Duodenal mucosa (tissue), 2 donors: Measurements from ENCODE around the gene ZCCHC24.
"Not testable (repeated sequence)": the region's sequence is repeated elsewhere in the genome, so short reads cannot be mapped to it uniquely, and the experiment has no call there.

ENCODE experiments used
- H3K27ac ChIP-seq: one replicate; pipeline ENCODE4 v1.7.0; 2013; ENCODE audit warnings: low read depth, low read length
- H3K27me3 ChIP-seq, 2 donors: one replicate each; pipeline ENCODE4 v1.7.0; 2013; ENCODE audit warnings: low read length in 2 of 2, control low read depth in 1 of 2; ENCODE audit not compliant: insufficient read depth in 2 of 2, control insufficient read depth in 1 of 2
- H3K36me3 ChIP-seq, 2 donors: one replicate each; pipeline ENCODE4 v1.7.0; 2013; ENCODE audit warnings: low read length in 2 of 2, control low read depth in 1 of 2; ENCODE audit not compliant: insufficient read depth in 2 of 2, control insufficient read depth in 1 of 2
- H3K4me1 ChIP-seq, 2 donors: one replicate each; pipeline ENCODE4 v1.7.0; 2013; ENCODE audit warnings: low read length in 2 of 2, control low read depth in 1 of 2; ENCODE audit not compliant: insufficient read depth in 2 of 2, control insufficient read depth in 1 of 2
- H3K4me3 ChIP-seq, 2 donors: one replicate each; pipeline ENCODE4 v1.7.0; 2013; ENCODE audit warnings: low read length in 2 of 2, low read depth in 1 of 2
- H3K9ac ChIP-seq, 2 donors: one replicate each; pipeline ENCODE4 v1.7.0; 2013; ENCODE audit warnings: low read length in 2 of 2, low read depth in 1 of 2
- H3K9me3 ChIP-seq, 2 donors: one replicate each; pipeline ENCODE4 v1.7.0; 2013; ENCODE audit warnings: low read length in 2 of 2, control low read depth in 1 of 2; ENCODE audit not compliant: control insufficient read depth in 1 of 2

Gene ZCCHC24

DNA sequence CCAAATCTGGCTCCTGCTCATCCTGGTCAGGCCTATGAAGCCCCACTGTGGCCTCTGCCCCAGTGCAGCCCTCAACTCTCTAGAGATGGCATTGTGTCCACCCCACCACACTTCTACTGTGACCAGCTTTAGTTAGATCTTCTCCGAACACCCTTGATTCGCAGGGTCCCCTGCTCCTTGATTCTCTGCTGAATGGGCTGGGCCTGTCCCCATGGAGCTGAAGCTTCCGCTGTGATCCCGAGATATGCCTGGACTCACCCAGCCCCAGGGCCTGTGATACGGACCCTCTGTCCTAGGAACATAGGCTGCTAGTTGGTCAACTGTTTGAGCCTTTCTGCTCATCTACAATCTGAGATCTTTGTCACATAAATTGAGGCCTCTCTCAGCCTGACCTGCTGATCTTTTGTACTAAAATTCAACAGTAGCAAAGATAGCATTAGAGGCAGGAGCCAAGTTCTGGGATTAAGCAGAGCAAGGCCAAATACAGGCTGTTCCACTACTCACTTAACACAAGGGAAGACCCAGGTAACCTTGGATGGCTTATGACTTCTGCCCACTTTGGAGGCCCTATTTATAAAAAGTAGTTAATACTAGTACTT is 104.7 kb downstream of the ZCCHC24 start:
- Histone ChIP-seq H3K4me1 (peaks cover 5 to 11% of the 10 kb centered on the region in 2 donors), H3K36me3 (no peaks in the 10 kb centered on the region), H3K9me3 (no peaks in the 10 kb centered on the region), H3K27me3 (no peaks in the 10 kb centered on the region), H3K4me3 (no peak overlapping the region), H3K27ac (no peak overlapping the region), H3K9ac (no peak overlapping the region)

DNA sequence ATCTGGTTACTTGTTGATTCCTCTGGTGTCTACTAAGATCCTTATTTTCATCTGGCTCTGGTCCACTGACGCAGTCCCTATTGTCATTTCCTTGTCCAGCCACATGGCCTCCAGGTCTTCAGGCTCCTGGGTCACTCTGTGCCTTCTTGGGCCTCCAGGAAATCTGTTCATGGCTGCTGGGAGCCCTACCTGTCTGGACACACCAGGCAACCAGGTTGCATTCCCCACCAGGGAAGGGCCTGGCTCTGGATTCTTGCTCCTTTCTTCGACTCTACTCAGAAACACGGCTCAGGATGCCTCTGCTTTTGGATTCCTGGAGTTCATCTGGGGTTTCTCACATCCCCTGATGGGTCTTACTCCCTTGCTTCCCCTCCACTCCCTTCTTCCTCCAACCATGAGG is 106.2 kb downstream of the ZCCHC24 start:
- Histone ChIP-seq H3K4me1 (peaks cover 5 to 6% of the 10 kb centered on the region in 2 donors), H3K27ac (no peak overlapping the region), H3K9ac (no peak overlapping the region), H3K36me3 (no peaks in the 10 kb centered on the region), H3K4me3 (no peak overlapping the region), H3K27me3 (no peaks in the 10 kb centered on the region), H3K9me3 (no peaks in the 10 kb centered on the region)

DNA sequence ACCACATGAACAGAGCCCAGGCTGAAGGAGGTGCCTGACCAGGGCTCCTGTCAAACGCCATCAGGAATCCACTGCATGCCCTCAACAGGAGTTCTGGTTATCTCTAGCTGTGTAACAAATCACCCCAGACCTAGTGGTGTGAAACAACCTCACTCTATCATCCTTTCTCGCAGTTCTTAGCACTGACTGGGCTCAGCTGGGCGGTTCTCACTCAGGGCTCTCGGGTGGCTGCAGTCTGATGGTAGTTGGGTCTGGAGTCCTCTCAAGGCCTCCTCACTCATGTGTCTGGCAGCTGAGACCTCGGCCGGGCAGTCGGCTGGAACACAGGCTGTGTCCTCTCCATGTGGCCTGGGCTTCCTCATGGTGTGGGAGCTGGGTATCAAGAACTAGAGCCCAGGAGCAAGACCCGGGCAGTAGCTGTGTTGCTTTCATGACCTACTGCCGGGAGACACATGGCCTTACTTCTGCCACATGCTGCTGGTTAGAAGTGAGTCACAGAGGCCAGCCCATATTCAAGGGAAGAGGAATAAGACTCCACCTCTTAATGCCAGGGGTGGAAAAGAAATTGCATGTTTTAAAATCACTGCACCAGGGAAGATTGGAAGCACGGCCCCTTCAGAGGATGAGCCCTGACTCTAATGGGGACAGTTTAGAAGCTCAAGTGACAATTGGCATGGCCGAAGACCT is 107.5 kb downstream of the ZCCHC24 start:
- H3K9me3 ChIP-seq, H3K36me3 ChIP-seq, H3K9ac ChIP-seq, H3K27ac ChIP-seq, H3K27me3 ChIP-seq, H3K4me1 ChIP-seq, H3K4me3 ChIP-seq: not testable (repeated sequence)

DNA sequence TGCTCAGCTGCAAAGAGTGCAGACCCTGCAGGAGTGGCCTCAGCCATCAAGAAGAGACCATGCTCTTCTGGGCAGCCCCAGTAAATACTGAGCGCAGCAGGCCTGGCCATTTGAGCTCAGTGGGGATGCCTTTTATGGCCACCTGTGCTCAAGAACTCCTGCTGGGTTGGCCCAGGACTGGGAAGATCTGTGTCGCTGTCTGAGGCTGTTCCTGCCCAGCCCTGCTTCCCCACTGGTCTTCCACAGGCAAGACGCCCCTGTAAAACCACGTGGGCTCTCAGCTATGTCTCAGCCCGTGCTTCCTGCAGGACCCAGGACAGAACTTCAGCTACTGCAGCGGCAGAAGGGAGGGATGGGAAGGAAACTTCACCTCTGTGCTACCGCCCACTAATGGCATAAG is 108.7 kb downstream of the ZCCHC24 start:
- no peak overlapping the region for H3K4me3 ChIP-seq
- no peaks in the 10 kb centered on the region for H3K27me3 ChIP-seq
- H3K36me3 ChIP-seq, result no peaks in the 10 kb centered on the region
- H3K4me1 ChIP-seq, result no peaks in the 10 kb centered on the region
- H3K27ac ChIP-seq, result no peak overlapping the region
- H3K9me3 ChIP-seq, result no peaks in the 10 kb centered on the region
- no peak overlapping the region for H3K9ac ChIP-seq

DNA sequence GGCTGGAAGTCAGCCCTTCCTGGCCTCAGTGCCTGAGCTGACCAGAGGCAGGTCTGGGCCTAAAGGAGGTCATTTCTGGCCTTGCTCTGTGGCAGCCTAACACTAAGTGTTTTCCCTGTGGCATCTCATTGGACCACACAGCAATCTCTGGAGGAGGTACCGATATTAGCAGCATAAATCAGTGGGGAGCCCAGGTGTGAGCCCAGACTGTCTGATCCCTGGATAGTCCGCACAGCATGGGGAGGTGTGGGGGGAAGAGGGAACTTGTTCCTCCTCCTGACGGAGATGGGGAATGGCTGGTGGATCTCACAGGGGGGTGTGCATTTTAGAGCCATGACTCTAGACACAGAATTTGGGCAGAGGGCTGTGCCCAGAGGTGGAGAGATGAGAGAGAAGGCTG is 109.1 kb downstream of the ZCCHC24 start:
- no peaks in the 10 kb centered on the region for H3K36me3 ChIP-seq
- H3K4me1 ChIP-seq, result peaks cover 0 to 2% of the 10 kb centered on the region in 2 donors
- no peaks in the 10 kb centered on the region for H3K9me3 ChIP-seq
- no peak overlapping the region for H3K4me3 ChIP-seq
- H3K9ac ChIP-seq, result no peak overlapping the region
- no peaks in the 10 kb centered on the region for H3K27me3 ChIP-seq
- H3K27ac ChIP-seq, result no peak overlapping the region

DNA sequence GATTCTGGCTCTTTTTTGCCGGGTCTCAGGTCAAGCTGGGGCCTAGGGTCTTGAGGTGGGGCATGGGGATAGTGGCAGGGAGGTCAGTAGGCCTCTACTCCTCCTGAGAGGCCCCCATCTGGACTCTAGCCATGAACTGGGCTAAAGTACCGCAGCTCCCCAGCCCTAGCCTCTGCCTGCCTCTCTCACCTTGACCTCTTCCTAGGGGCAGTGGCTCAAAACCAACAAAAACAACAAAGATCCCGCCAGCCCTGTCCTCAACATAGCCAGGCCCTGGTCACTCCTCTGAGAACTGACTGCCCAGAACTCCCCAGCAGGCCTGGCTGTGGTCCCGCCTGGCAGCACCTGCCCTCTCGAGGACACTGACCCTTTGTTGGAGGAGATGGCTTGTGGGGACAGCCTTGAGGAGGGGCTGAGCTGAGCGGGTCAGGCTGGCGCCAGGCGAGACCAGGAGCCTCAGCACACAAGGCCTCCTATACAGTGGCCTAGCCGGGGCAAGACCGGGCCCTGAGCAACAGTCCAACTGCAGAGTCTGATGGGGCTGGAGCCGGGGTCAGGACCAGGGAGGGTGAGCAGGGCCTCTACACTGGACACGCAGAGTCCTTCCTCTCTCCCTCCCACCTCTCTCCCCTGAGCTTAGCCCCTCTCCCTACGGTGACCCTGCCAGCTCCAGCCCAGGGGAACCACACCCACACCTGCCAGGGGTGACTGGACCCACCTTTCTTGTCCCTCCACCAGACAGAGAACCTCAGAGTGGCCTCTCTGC is 109.8 kb downstream of the ZCCHC24 start:
- Histone ChIP-seq H3K4me3 (no peak overlapping the region), H3K4me1 (peaks cover 0 to 5% of the 10 kb centered on the region in 2 donors), H3K36me3 (no peaks in the 10 kb centered on the region), H3K27ac (no peak overlapping the region), H3K9ac (no peak overlapping the region), H3K27me3 (no peaks in the 10 kb centered on the region), H3K9me3 (no peaks in the 10 kb centered on the region)

DNA sequence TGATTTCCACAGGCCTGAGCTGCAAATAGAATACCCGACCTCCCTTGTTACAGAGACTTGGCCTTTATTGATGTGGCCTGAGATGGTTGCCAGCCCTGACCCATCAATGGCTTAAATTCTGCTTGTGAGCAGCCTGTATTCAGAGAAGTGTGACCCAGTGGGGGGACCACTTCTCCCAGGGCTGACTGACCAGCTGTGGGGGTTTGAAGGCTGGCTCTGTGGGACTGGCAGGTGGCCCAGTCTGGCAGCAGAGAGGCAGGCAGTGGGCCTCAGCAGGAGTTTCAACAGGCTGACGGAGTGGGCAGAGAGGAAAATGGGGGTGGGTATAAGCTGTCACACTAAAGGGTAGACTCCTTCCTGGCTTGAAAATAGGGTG is 110.3 kb downstream of the ZCCHC24 start:
- Histone ChIP-seq H3K4me3 (no peak overlapping the region), H3K4me1 (peaks cover 0 to 5% of the 10 kb centered on the region in 2 donors), H3K36me3 (no peaks in the 10 kb centered on the region), H3K9ac (no peak overlapping the region), H3K27ac (no peak overlapping the region), H3K27me3 (no peaks in the 10 kb centered on the region), H3K9me3 (no peaks in the 10 kb centered on the region)

DNA sequence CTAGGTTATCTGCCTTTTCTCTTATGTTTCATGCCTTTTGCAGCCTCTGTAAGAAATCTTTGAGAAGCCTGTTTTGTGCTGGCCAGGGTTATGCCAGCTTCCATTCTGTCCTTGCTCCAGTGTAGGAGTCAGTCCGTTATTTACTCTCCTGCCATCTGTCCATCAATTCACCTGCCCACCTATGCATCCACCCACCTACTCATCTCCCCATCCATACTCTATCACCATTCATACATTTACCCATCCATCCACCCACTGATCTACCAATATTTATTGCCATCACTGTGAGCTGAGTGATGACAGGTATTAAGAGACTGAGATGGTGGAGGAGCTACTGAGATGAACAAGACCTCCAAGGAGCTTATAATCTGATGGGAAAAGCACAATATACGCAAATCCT is 110.9 kb downstream of the ZCCHC24 start:
- Histone ChIP-seq H3K9me3 (no peaks in the 10 kb centered on the region), H3K9ac (no peak overlapping the region), H3K27ac (no peak overlapping the region), H3K4me1 (peaks cover 0 to 5% of the 10 kb centered on the region in 2 donors), H3K36me3 (no peaks in the 10 kb centered on the region), H3K4me3 (no peak overlapping the region), H3K27me3 (no peaks in the 10 kb centered on the region)

DNA sequence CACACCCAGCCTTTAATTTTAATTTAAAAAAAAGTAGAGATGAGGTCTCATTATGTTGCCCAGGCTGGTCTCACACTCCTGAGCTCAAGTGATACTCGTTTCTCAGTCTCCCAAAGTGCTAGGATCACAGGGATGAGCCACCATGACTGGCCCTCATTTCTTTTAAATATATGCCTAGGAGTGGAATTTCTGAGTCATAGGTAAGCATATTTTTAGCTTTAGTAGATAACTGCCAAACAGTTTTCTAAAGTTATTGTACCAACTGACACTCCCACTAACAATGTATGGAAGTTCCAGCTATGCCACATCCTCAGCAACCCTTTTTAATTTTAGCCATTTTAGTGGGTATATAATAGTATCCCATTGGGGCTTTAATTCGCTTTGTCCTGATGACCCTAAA is 111.9 kb downstream of the ZCCHC24 start:
- Histone ChIP-seq H3K27me3 (no peaks in the 10 kb centered on the region), H3K9me3 (no peaks in the 10 kb centered on the region), H3K36me3 (no peaks in the 10 kb centered on the region), H3K27ac (no peak overlapping the region), H3K9ac (no peak overlapping the region), H3K4me3 (no peak overlapping the region), H3K4me1 (peaks cover 0 to 5% of the 10 kb centered on the region in 2 donors)

DNA sequence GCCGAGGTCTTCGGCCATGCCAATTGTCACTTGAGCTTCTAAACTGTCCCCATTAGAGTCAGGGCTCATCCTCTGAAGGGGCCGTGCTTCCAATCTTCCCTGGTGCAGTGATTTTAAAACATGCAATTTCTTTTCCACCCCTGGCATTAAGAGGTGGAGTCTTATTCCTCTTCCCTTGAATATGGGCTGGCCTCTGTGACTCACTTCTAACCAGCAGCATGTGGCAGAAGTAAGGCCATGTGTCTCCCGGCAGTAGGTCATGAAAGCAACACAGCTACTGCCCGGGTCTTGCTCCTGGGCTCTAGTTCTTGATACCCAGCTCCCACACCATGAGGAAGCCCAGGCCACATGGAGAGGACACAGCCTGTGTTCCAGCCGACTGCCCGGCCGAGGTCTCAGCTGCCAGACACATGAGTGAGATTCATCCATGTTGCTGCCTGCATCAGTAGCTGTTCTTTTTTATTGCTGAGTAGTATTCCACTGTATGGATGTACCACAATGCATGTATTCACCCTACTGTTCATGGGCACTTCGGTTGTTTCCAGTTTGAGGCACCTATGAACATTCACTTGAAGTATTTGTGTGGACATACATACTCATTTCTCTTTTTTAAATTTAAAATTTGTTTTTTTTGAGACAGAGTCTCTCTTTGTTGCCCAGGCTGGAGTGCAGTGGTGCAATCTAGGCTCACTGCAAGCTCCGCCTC is 112.7 kb downstream of the ZCCHC24 start:
- not testable (repeated sequence) for H3K27me3 ChIP-seq, H3K36me3 ChIP-seq, H3K9me3 ChIP-seq, H3K4me3 ChIP-seq, H3K4me1 ChIP-seq, H3K27ac ChIP-seq, H3K9ac ChIP-seq
